NB4 (cell line): ENCODE measurements around the gene HCRTR1.

Source experiments
- DNase-seq: peaks from one replicate; pipeline ENCODE4 v3.0.0; 2010; ENCODE audit warnings: low read depth
- H3K4me3 ChIP-seq: one replicate; pipeline ENCODE4 v1.5.1; 2011; ENCODE audit warnings: mild to moderate bottlenecking, low read depth, low read length, moderate library complexity
- MYC ChIP-seq: IDR thresholded peaks from 2 replicates; pipeline ENCODE4 v1.6.1; 2011; ENCODE audit warnings: low read depth, low read length
- POLR2A ChIP-seq: IDR thresholded peaks from 2 replicates; pipeline ENCODE4 v1.6.1; 2011; ENCODE audit warnings: mild to moderate bottlenecking; ENCODE audit not compliant: insufficient read length; ENCODE audit errors: extremely low read depth
- TF ChIP-seq, protein P1 (sequence below): IDR thresholded peaks from 2 replicates; pipeline ENCODE4 v1.6.1; 2011; ENCODE audit warnings: low read depth, low read length
- TF ChIP-seq, protein P2 (sequence below): IDR thresholded peaks from one replicate; pipeline ENCODE4 v1.5.1; 2012; ENCODE audit warnings: low read depth, low read length

HCRTR1 gene

DNA sequence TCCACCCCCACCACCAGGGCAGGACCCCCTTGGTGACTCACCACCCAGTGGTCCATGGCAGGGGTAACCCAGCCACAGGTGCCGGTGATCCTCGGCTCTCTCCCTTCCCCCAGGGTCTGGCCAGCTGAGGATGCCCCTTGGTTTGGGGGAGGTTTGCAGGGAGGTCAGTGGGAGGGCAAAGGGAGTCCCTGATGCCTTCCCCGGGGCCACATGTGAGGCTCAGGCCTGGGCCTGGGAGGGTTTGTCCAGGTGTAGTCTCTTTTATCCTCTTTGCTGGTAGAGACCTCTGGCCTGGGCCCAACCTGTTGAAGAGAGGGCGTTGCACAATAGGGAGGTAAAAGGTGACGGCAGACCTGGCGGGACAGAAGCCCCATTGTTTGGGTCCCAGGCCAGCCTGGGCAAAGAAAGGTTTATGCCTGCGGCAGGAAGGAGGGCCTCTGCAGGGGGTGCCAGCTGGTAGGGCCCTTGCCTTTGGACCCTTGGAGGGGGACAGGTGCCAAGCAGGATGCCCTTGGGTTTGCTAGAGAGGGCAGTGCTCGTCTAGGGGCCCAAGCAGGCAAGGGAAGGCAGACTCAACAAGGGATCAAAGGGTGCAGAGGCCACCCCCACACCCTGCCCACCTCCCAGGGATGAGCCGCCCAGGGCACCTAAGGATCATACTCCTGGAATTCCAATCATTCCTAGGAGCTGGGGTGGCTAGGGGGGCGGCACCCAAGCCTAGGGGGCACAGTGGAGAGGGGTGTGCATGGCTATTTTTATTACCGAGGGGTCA, 41.9 kb upstream of the HCRTR1 start:
- H3K4me3 ChIP-seq = no peak overlapping the region
- TF ChIP-seq, protein P1, sequence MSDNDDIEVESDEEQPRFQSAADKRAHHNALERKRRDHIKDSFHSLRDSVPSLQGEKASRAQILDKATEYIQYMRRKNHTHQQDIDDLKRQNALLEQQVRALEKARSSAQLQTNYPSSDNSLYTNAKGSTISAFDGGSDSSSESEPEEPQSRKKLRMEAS = no peak
- TF ChIP-seq, protein P2, sequence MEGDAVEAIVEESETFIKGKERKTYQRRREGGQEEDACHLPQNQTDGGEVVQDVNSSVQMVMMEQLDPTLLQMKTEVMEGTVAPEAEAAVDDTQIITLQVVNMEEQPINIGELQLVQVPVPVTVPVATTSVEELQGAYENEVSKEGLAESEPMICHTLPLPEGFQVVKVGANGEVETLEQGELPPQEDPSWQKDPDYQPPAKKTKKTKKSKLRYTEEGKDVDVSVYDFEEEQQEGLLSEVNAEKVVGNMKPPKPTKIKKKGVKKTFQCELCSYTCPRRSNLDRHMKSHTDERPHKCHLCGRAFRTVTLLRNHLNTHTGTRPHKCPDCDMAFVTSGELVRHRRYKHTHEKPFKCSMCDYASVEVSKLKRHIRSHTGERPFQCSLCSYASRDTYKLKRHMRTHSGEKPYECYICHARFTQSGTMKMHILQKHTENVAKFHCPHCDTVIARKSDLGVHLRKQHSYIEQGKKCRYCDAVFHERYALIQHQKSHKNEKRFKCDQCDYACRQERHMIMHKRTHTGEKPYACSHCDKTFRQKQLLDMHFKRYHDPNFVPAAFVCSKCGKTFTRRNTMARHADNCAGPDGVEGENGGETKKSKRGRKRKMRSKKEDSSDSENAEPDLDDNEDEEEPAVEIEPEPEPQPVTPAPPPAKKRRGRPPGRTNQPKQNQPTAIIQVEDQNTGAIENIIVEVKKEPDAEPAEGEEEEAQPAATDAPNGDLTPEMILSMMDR = no peak
- TF ChIP-seq POLR2A = no peak
- TF ChIP-seq MYC = no peak
- no peak for DNase-seq

GRCh38 chr1:31576201-31576669, 41.3 kb upstream of the HCRTR1 start, which contains the start of gene TINAGL1:
TSS of gene TINAGL1 (plus strand) at chr1:31576515. CDS start at chr1:31577149, 634 bp downstream.
- H3K4me3 ChIP-seq = no peak within 1 kb of the TSS
- TF ChIP-seq, protein P1 = no peak
- no peak for DNase-seq

DNA sequence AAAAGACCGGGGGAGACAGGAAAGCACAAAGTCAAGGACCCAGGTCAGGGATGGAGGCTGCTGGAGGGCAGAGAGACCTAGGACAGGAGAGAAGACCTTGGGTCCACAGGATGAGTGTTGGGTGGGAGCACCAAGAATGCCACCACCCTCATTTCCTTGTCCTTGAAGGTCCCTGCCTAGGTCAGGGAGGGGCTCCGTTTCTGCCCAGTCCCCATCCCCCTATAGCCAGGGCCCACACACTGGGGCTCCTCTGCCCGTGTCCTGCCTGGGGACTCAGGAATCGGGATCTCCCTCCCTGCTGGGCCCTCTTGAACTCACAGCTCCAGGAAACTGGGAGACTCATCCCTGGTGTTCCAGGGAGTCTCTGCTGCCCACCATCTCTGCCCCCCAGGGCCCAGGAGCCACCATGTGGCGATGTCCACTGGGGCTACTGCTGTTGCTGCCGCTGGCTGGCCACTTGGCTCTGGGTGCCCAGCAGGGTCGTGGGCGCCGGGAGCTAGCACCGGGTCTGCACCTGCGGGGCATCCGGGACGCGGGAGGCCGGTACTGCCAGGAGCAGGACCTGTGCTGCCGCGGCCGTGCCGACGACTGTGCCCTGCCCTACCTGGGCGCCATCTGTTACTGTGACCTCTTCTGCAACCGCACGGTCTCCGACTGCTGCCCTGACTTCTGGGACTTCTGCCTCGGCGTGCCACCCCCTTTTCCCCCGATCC, 40.6 kb upstream of the HCRTR1 start:
- H3K4me3 ChIP-seq = no peak overlapping the region
- DNase-seq = no peak
- no peak for TF ChIP-seq POLR2A
- TF ChIP-seq, protein P2 = no peak
- TF ChIP-seq, protein P1 = no peak
- no peak for TF ChIP-seq MYC

DNA sequence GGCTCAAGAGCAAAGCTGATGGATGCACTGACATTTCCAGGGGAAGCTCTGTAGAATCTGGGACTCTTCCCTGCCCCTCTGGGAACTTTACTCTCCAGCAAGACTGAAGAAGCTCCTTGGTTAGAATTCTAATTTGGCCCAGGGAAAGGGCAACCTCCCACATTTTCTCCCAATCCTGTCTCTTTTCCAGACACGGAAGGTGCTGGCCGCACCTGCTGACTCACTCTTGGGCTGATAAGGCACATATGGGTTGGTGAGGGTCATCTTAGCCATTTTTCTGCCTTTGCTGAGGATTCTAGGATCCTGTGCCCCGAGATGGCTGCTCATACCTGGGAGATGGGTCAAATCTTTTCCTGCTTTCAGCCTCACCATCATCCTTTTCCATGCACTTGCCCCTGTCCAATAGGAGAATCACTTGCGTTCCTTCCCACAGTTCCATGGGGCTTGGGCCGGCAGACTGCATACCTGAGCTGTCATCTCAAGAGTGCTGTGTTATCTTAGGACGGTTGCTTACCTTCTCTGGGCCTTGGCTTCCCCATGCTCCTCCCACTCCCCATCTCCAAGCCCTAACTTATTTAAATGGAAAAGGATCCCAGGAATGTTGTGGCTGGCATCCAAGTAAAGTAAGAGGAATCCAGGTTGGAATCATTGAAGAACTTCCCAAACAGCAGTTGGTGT, 39.8 kb upstream of the HCRTR1 start:
- no peak for DNase-seq
- H3K4me3 ChIP-seq = no peak overlapping the region
- TF ChIP-seq, protein P1 = no peak
- TF ChIP-seq, protein P2 = no peak
- TF ChIP-seq POLR2A = no peak
- TF ChIP-seq MYC = no peak

GRCh38 chr1:31579374-31579773, 38.1 kb upstream of the HCRTR1 start:
- H3K4me3 ChIP-seq = no peak overlapping the region
- no peak for DNase-seq
- TF ChIP-seq, protein P1 = no peak
- TF ChIP-seq POLR2A (no peak), MYC (no peak)
- TF ChIP-seq, protein P2 = no peak

GRCh38 chr1:31580513-31580870, 37.0 kb upstream of the HCRTR1 start:
- H3K4me3 ChIP-seq = no peak overlapping the region
- TF ChIP-seq POLR2A (no peak), MYC (no peak)
- TF ChIP-seq, protein P2 = no peak
- TF ChIP-seq, protein P1 = no peak
- no peak for DNase-seq
